Adrenal gland (tissue), 12 donors: ENCODE data around the gene VSIR. TPM values are rescaled to one million over a fixed set of nuclear protein-coding genes. Genes with fewer than 3 reads are reported as not detected.
A peak's percentile ranks its signal among the peaks of the same experiment; 100 is the strongest.

Experiments
- DNase-seq, 7 donors: peaks; one replicate each; pipeline ENCODE4 v3.0.0-alpha.2; 2019 to 2020
- H3K27ac ChIP-seq, 5 donors: fragments of 200-600 bp; sonication (generic) in 4 of 5; 1 replicate in 3 of 5; 2 replicates in 2 of 5; pipeline versions ENCODE4 v1.5.1 to v1.8.0; 2016 to 2020; ENCODE audit warnings: mild to moderate bottlenecking in 1 of 5
- H3K27me3 ChIP-seq: fragments of 200-600 bp; 2 replicates; pipeline ENCODE4 v1.8.0; 2021
- H3K36me3 ChIP-seq, 2 donors: fragments of 200-600 bp; replicated peaks in 1 of 2; 1 replicate in 1 of 2; 2 replicates in 1 of 2; pipeline versions ENCODE4 v1.5.1 to v1.8.0; 2018 to 2022
- H3K4me1 ChIP-seq, 2 donors: fragments of 200-600 bp; replicated peaks in 1 of 2; 1 replicate in 1 of 2; 2 replicates in 1 of 2; pipeline versions ENCODE4 v1.5.1 to v1.8.0; 2018 to 2021
- H3K4me3 ChIP-seq, 4 donors: fragments of 200-600 bp; sonication (generic) in 3 of 4; one replicate each; pipeline ENCODE4 v1.5.1; 2016 to 2018
- H3K9me3 ChIP-seq, 3 donors: fragments of 200-600 bp; sonication (generic) in 1 of 3; replicated peaks in 1 of 3; 1 replicate in 2 of 3; 2 replicates in 1 of 3; pipeline versions ENCODE4 v1.5.1 to v1.8.0; 2016 to 2021
- CTCF ChIP-seq, 6 experiments: fragments of 450-650 bp in 4 of 6; fragments of 200-600 bp in 2 of 6; sonication (generic) in 1 of 6; IDR thresholded peaks; 1 replicate in 5 of 6; 2 replicates in 1 of 6; pipeline versions ENCODE4 v1.5.1 to v1.8.0; 2016 to 2021; ENCODE audit warnings: antibody characterized with exemption in 6 of 6, mild to moderate bottlenecking in 2 of 6, moderate library complexity in 1 of 6
- POLR2A ChIP-seq, 2 donors: fragments of 450-650 bp; IDR thresholded peaks; one replicate each; pipeline ENCODE4 v1.6.1; 2017; ENCODE audit warnings: antibody characterized with exemption in 2 of 2, mild to moderate bottlenecking in 2 of 2, moderate library complexity in 1 of 2
- WGBS, 4 donors: extraction: QIAGEN DNeasy Blood & Tissue Kit in 2 of 4; methylation state at CpG; one replicate each; pipeline versions ENCODE4 v1.1.5 to v1.1.7; 2013 to 2017; 5-methylcytosine and 5-hydroxymethylcytosine counted together
- intact Hi-C, 2 donors: fragments of 100-400 bp; cut with DNase I; formaldehyde crosslinking; loops; one replicate each; pipeline versions ENCODE4 v1.14.1 to v1.15.0; 2022 to 2023
- polyA plus RNA-seq, 3 donors: library from polyadenylated mRNA; stranded (reverse); fragments of 200-250 nt in 2 of 3; fragments of 350-450 nt in 1 of 3; fragmentation: Illumina TruSeq in 1 of 3; extraction: RNeasy Lipid Tissue Mini Kit (QIAGEN cat#74804) in 1 of 3; gene quantifications; one replicate each; pipeline ENCODE4 v1.2.3, GENCODE V29; 2013 to 2014
- total RNA-seq, 9 donors: library from RNA; depleted of rRNA in 4 of 9; stranded (reverse); fragments of >200 nt in 4 of 9; fragments of 120-200 nt in 1 of 9; fragmentation: NEBNext Ultra II Directional in 1 of 9; extraction: Animal tissue kit (Norgen Biotek cat#: 25700) in 1 of 9; gene quantifications; one replicate each; pipeline versions ENCODE4 v1.1.0 to v1.2.4, GENCODE V29; 2013 to 2023
- donor health status: healthy with polysubstance abuse.
- donor health status: Bipolar disorder and iron deficiency.
- donor health status: DM: yes; HTN: yes; CAD: no.
- donor health status: DM: no; HTN: no; CAD: no.
- donor health status: DM: no; HTN: no; CAD: no.
- donor health status: DM: yes; HTN: yes; CAD: no.

VSIR gene
- total and polyA plus RNA-seq, 12 donors = 8.0 to 71.7 (median 35.4) TPM

GRCh38 chr10:71761541-71762113 is 11.7 kb downstream of the VSIR start:
- no peak for TF ChIP-seq POLR2A (IDR thresholded peaks at IDR 0.05)
- peak in 1 of 6 experiments; percentile 10 for TF ChIP-seq CTCF (IDR thresholded peaks at IDR 0.05)
- Histone ChIP-seq H3K36me3 (peaks cover 0 to 19% of the 10 kb centered on the region in 2 donors), H3K27me3 (no peaks in the 10 kb centered on the region), H3K9me3 (no peaks in the 10 kb centered on the region), H3K27ac (no peak overlapping the region), H3K4me1 (peaks cover 9 to 26% of the 10 kb centered on the region in 2 donors), H3K4me3 (no peak overlapping the region)
- no peak for DNase-seq
- intact Hi-C loops = no loop called here
- whole genome bisulfite sequencing, 4 donors = 85 to 88% (median 86%) methylated on average over 11 to 26 of the region's 26 CpGs

GRCh38 chr10:71761105-71761511 is 12.2 kb downstream of the VSIR start:
- intact Hi-C loops = no loop called here
- 85 to 93% (median 86%) methylated on average over 3 of the region's 3 CpGs for WGBS, 4 donors
- no peak for TF ChIP-seq POLR2A (IDR thresholded peaks at IDR 0.05)
- no peaks in the 10 kb centered on the region for H3K27me3 ChIP-seq
- peaks cover 0 to 19% of the 10 kb centered on the region in 2 donors for H3K36me3 ChIP-seq
- H3K27ac ChIP-seq = no peak overlapping the region
- peaks cover 4 to 21% of the 10 kb centered on the region in 2 donors for H3K4me1 ChIP-seq
- no peaks in the 10 kb centered on the region for H3K9me3 ChIP-seq
- no peak overlapping the region for H3K4me3 ChIP-seq
- no peak for DNase-seq

- intact Hi-C loops = no loop called here
- Histone ChIP-seq H3K27me3 (no peaks in the 10 kb centered on the region), H3K27ac (peak overlapping the region in 4 of 5 donors; percentile 23 to 87 (median 25)), H3K36me3 (peaks cover 0 to 28% of the 10 kb centered on the region in 2 donors), H3K4me3 (no peak overlapping the region), H3K9me3 (no peaks in the 10 kb centered on the region), H3K4me1 (peaks cover 2 to 3% of the 10 kb centered on the region in 2 donors)
- 49 to 63% (median 57%) methylated on average over 9 to 11 of the region's 11 CpGs for WGBS, 4 donors
- TF ChIP-seq POLR2A (IDR thresholded peaks at IDR 0.05) (no peak), CTCF (IDR thresholded peaks at IDR 0.05) (no peak)
- DNase-seq = no peak
These were observed 15.9 kb downstream of the VSIR start for GRCh38 chr10:71757399-71757922.

GRCh38 chr10:71756311-71757191 is 16.8 kb downstream of the VSIR start:
- peaks cover 0 to 3% of the 10 kb centered on the region in 2 donors for H3K4me1 ChIP-seq
- DNase-seq = peak in 1 of 7 donors; percentile 37
- TF ChIP-seq CTCF (IDR thresholded peaks at IDR 0.05) = no peak
- TF ChIP-seq POLR2A (IDR thresholded peaks at IDR 0.05) = no peak
- H3K9me3 ChIP-seq = no peaks in the 10 kb centered on the region
- H3K27ac ChIP-seq = peak overlapping the region in 3 of 5 donors; percentile 24 to 87 (median 26)
- 54 to 69% (median 63%) methylated on average over 12 of the region's 12 CpGs for WGBS, 4 donors
- intact Hi-C loops = no loop called here
- H3K27me3 ChIP-seq = no peaks in the 10 kb centered on the region
- H3K36me3 ChIP-seq = peaks cover 0 to 32% of the 10 kb centered on the region in 2 donors
- no peak overlapping the region for H3K4me3 ChIP-seq
